Peyer's patch (tissue), 4 donors: Measurements from ENCODE around the gene AP3M1. TPM values are rescaled to one million over a fixed set of nuclear protein-coding genes. Genes with fewer than 3 reads are reported as not detected.

ENCODE experiments used
- DNase-seq, 3 donors: peaks; one replicate each; pipeline ENCODE4 v3.0.0-alpha.2; 2017 to 2019
- H3K27ac ChIP-seq, 4 donors: fragments of 200-600 bp; sonication (generic); one replicate each; pipeline ENCODE4 v1.5.1; 2016 to 2019
- H3K27me3 ChIP-seq, 2 donors: fragments of 200-600 bp; sonication (generic); one replicate each; pipeline ENCODE4 v1.5.1; 2019
- H3K36me3 ChIP-seq, 3 donors: fragments of 200-600 bp; sonication (generic); one replicate each; pipeline ENCODE4 v1.5.1; 2016 to 2019
- H3K4me1 ChIP-seq, 4 donors: fragments of 200-600 bp; sonication (generic); one replicate each; pipeline ENCODE4 v1.5.1; 2016 to 2019
- H3K4me3 ChIP-seq, 4 donors: fragments of 200-600 bp; sonication (generic); 1 replicate in 3 of 4; 2 replicates in 1 of 4; pipeline ENCODE4 v1.5.1; 2016 to 2019; ENCODE audit warnings: mild to moderate bottlenecking in 1 of 4
- H3K9me3 ChIP-seq, 4 donors: fragments of 200-600 bp; sonication (generic); one replicate each; pipeline ENCODE4 v1.5.1; 2016 to 2019; ENCODE audit warnings: mild to moderate bottlenecking in 1 of 4
- POLR2A ChIP-seq, 2 donors: fragments of 450-650 bp; IDR thresholded peaks; one replicate each; pipeline ENCODE4 v1.5.1; 2017; ENCODE audit warnings: antibody characterized with exemption in 2 of 2, mild to moderate bottlenecking in 2 of 2, moderate library complexity in 2 of 2
- total RNA-seq, 4 donors: library from RNA; depleted of rRNA; stranded (reverse); fragments of >200 nt; gene quantifications; one replicate each; pipeline ENCODE4 v1.1.0, GENCODE V29; 2016
- TF ChIP-seq, protein P1 (sequence below), 6 experiments: fragments of 450-650 bp in 4 of 6; fragments of 200-600 bp in 2 of 6; sonication (generic) in 1 of 6; IDR thresholded peaks; one replicate each; pipeline ENCODE4 v1.5.1; 2017 to 2019; ENCODE audit warnings: antibody characterized with exemption in 6 of 6, mild to moderate bottlenecking in 3 of 6, moderate library complexity in 1 of 6

AP3M1 gene
- total RNA-seq, 4 donors from 2014 or later, result 17.5 to 23.2 (median 22.0) TPM

GRCh38 chr10:74118804-74119203 lies 31.8 kb downstream of the AP3M1 start:
- no peaks in the 10 kb centered on the region for H3K27me3 ChIP-seq
- TF ChIP-seq POLR2A (IDR thresholded peaks at IDR 0.05), result no peak
- TF ChIP-seq, protein P1, sequence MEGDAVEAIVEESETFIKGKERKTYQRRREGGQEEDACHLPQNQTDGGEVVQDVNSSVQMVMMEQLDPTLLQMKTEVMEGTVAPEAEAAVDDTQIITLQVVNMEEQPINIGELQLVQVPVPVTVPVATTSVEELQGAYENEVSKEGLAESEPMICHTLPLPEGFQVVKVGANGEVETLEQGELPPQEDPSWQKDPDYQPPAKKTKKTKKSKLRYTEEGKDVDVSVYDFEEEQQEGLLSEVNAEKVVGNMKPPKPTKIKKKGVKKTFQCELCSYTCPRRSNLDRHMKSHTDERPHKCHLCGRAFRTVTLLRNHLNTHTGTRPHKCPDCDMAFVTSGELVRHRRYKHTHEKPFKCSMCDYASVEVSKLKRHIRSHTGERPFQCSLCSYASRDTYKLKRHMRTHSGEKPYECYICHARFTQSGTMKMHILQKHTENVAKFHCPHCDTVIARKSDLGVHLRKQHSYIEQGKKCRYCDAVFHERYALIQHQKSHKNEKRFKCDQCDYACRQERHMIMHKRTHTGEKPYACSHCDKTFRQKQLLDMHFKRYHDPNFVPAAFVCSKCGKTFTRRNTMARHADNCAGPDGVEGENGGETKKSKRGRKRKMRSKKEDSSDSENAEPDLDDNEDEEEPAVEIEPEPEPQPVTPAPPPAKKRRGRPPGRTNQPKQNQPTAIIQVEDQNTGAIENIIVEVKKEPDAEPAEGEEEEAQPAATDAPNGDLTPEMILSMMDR (IDR thresholded peaks at IDR 0.05), result no peak
- H3K27ac ChIP-seq, result peak overlapping the region in 1 of 4 donors; percentile 11
- no peaks in the 10 kb centered on the region for H3K4me1 ChIP-seq
- no peaks in the 10 kb centered on the region for H3K9me3 ChIP-seq
- H3K36me3 ChIP-seq, result peaks cover 0 to 92% (median 0%) of the 10 kb centered on the region in 3 donors
- DNase-seq, result peak in 2 of 3 donors; percentile 60 to 63
- no peak overlapping the region for H3K4me3 ChIP-seq

DNA sequence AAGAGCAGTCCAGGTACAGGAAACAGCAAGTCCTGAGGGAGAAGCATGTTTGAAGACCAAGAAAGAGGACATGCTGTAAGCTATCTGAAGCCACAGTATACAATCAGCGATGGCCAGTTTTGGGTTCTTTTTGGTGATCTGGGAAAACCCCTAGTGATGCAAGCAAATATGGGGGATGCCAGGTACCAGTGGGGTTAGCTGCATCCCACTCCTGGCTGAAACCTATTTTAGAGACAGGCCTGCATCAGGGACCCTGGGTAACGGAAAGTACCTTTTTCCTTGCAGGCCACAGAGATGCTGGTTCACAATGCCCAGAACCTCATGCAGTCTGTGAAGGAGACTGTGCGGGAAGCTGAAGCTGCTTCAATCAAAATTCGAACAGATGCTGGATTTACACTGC lies 32.9 kb downstream of the AP3M1 start:
- Histone ChIP-seq H3K36me3 (peaks cover 0 to 91% (median 0%) of the 10 kb centered on the region in 3 donors), H3K27me3 (no peaks in the 10 kb centered on the region), H3K4me1 (no peaks in the 10 kb centered on the region), H3K27ac (no peak overlapping the region), H3K9me3 (no peaks in the 10 kb centered on the region), H3K4me3 (no peak overlapping the region)
- TF ChIP-seq, protein P1 (IDR thresholded peaks at IDR 0.05), result no peak
- no peak for TF ChIP-seq POLR2A (IDR thresholded peaks at IDR 0.05)
- no peak for DNase-seq

- TF ChIP-seq, protein P1 (IDR thresholded peaks at IDR 0.05), result no peak
- Histone ChIP-seq H3K4me1 (no peaks in the 10 kb centered on the region), H3K27me3 (no peaks in the 10 kb centered on the region), H3K4me3 (no peak overlapping the region), H3K9me3 (no peaks in the 10 kb centered on the region), H3K36me3 (peaks cover 0 to 90% (median 0%) of the 10 kb centered on the region in 3 donors), H3K27ac (no peak overlapping the region)
- no peak for DNase-seq
Observed at GRCh38 chr10:74114041-74114448, 36.6 kb downstream of the AP3M1 start.

- H3K9me3 ChIP-seq, result no peaks in the 10 kb centered on the region
- H3K4me1 ChIP-seq, result no peaks in the 10 kb centered on the region
- no peak for DNase-seq
- H3K27me3 ChIP-seq, result no peaks in the 10 kb centered on the region
- TF ChIP-seq, protein P1 (IDR thresholded peaks at IDR 0.05), result no peak
- no peak for TF ChIP-seq POLR2A (IDR thresholded peaks at IDR 0.05)
- H3K4me3 ChIP-seq, result no peak overlapping the region
- H3K36me3 ChIP-seq, result peaks cover 0 to 90% (median 0%) of the 10 kb centered on the region in 3 donors
- H3K27ac ChIP-seq, result no peak overlapping the region
Observed at GRCh38 chr10:74113546-74113945, 37.1 kb downstream of the AP3M1 start.

- Histone ChIP-seq H3K4me3 (no peak overlapping the region), H3K27me3 (no peaks in the 10 kb centered on the region), H3K27ac (no peak overlapping the region), H3K4me1 (no peaks in the 10 kb centered on the region), H3K36me3 (peaks cover 0 to 89% (median 0%) of the 10 kb centered on the region in 3 donors), H3K9me3 (no peaks in the 10 kb centered on the region)
- TF ChIP-seq POLR2A (IDR thresholded peaks at IDR 0.05), result no peak
- TF ChIP-seq, protein P1 (IDR thresholded peaks at IDR 0.05), result no peak
- DNase-seq, result no peak
Observed at GRCh38 chr10:74111799-74112198, 38.8 kb downstream of the AP3M1 start.

DNA sequence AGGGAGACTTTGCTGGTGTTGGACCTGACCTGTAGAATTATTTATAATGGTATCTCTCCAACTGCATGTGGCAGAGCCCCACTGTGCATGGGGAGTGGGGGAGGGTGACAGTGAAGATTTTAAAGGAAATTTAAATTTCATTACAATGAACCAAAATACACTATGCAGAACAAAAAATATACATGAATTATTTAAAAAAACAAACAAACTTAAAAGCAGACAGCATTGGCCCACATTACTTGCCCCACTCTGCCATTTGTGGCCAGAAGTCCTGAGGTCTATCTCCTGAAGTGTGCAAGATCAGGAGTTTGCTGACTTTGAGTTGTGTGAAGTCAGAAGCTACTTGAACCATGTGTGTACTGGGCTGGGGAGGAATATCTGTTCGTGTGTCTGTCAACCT lies 40.5 kb downstream of the AP3M1 start:
- TF ChIP-seq POLR2A (IDR thresholded peaks at IDR 0.05), result no peak
- TF ChIP-seq, protein P1 (IDR thresholded peaks at IDR 0.05), result no peak
- peaks cover 0 to 93% (median 0%) of the 10 kb centered on the region in 3 donors for H3K36me3 ChIP-seq

More for the DNA sequence above, 40.5 kb downstream of the AP3M1 start:
- Histone ChIP-seq H3K4me1 (no peaks in the 10 kb centered on the region), H3K9me3 (no peaks in the 10 kb centered on the region), H3K27me3 (no peaks in the 10 kb centered on the region), H3K4me3 (no peak overlapping the region), H3K27ac (no peak overlapping the region)
- no peak for DNase-seq
